HG02678 (cell line): ENCODE measurements around the gene KCP.
"Not testable (repeated sequence)": the region's sequence is repeated elsewhere in the genome, so short reads cannot be mapped to it uniquely, and the experiment has no call there.

Experiments used
- ATAC-seq: cut with Tn5 transposase; IDR thresholded peaks from one replicate; pipeline ENCODE4 v1.9.1; 2021; ENCODE audit warnings: mild to moderate bottlenecking, moderate library complexity; ENCODE audit not compliant: unreplicated experiment

Gene KCP

DNA sequence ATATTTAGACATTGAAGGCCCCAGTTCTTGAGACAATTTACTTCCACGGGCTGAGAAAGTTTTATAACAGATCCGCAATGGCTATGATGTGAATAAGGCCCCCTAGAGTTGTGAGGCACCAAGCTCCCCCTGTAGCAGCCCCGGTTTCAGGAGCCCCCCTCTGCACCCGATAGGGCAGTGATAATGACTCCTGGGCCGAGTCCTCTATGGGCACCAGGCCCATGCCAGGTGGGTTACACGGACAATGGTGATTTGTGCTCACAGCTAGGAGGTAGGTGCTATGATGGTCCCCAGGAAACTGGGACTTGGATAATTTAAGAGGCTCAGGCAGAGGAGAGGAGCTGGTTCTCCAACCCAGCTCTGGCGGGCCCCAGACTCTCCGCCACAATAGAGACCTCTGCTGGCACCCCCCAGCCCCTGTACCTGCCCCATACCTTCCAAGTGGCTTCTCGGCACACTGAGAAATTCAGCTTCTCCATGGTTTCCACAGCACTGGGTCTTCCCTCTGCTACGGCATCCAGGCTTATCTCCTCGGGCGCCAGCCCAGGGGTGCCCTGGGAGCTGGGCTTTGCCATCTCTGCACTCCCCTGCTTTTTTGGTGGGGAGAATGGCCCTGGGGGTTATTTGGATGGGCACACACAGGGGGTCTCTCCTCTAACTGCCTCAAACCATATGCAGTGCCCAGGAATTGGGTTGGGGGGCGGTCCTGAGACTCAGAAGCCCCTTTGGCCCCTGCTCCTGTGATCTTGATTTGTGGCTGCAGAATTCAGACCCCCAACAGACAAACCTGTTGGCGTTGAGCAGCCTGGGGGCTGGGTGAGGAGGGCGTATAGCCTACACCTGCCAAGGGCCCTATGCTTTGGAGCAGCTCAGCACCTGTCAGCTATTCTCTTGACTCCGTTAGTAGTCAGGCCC is 12.2 kb upstream of the KCP start:
- no peak for ATAC-seq

DNA sequence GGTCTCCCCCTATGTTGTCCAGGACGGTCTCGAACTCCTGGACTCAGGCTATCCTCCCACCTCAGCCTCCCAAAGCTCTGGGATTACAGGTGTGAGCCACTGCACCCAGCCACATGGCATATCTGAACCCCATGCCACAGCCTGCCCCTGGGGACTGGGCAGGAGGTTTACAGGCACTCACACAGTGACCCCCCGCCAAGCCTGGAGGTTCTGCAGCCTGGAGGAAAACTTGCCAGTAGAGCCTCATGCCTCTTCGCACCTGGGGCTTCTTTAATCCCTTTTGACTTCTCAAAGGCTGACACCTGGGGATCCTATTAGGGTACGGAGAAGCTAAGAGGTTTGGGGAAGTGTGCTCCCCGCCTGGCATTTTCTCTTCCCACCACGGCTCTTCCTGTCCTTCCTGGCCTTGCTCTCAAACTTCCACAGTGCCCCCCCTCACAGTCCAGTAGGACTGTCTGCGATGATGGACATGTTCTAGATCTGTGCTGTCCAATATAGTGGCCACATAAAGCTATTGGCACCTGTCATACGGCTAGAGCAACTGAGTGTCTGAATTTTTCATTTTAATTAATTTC is 11.4 kb upstream of the KCP start:
- no peak for ATAC-seq

GRCh38 chr7:128920913-128921582 is 10.5 kb upstream of the KCP start:
- no peak for ATAC-seq

DNA sequence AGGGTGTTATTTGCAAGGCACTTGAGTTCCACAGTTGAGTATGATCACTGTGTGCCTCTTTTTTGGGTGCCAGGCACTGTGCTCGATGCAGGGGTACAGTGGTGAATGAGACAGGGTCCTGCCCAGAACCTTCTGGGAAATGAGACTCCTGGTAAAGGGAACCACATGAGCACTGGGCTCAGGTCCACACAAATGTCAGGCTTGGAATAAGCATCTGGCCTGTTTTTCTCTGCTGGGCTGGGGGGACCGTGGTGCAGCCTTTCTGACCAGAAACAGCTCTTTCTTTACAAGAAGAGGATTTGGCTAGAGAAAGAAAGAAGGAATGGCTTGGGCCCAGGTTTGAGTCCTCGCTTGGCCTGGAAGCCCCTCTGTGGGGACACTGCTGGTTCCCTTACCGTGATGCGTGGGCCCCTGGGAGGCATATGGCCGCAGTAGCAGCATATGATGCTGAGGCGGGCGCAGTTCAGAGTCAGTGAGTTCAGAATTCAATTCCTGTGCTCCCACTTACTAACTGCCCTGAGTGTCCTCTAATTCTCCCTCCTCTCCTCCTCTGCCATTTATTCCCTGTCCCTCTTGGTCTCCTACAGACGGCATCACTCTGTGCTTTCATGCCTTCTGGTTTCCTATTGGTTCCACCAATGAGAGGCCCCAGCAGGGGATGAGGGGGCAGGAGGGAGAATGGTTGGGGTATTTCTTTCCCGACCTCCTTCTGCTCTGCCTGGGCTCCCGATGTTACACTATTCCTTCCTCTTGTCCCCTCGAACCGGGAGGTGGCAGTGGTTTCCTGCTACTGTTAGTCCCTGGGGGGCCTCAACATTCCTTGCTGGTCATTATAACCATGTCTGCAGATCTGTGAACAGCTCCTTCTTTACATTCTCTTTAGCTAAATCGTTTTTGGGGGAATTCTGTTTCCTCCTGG is 9.6 kb upstream of the KCP start:
- ATAC-seq = no peak

GRCh38 chr7:128919241-128919640 is 8.7 kb upstream of the KCP start:
- ATAC-seq = no peak

DNA sequence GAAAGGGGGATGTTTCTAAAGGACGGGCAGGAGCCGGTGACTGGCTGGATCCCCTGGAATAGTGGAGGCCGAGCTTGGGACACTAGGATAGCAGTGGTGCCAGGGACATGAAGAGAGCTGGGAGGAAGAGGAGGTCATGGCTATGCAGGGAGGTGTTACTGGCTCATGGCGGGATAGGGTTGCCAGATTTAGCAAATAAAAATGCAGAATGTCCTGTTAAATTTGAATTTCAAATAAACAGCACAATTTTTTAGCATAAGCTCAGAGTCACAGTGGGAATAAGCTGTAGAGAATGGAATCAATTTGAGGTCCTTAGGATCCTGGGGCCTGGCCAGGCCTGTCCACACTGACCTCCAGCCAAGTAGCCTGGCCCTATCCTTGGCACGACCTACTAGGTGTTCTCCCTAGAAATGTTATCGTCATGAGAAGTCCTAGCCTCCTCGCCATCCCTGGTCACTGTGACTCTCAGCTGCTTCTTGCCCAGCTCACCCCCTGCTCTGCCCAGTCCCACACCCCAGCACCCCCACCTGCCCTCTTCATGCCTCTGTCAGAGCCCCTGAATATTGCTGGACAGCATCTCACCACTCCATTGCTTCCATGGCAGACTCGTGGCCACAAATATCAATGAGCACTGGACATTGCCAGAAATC is 7.6 kb upstream of the KCP start:
- ATAC-seq = no peak

DNA sequence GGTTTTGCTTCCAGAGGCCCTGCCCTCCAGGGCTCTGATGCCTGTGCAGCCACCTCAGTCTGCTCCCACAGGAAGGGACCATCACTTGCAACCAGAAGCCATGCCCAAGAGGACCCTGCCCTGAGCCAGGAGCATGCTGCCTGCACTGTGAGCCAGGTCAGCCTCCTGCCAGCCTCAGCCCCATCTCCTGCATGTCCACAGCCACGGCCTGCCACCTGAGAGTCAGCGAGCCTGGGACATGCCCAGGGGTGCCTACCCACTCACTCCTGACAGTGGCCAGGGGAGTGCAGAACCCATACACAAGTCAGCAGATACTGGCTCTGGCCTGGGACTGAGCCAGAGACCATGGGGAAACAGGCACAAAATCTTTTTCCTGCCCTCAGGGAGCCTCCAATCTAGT is 6.6 kb upstream of the KCP start:
- no peak for ATAC-seq

DNA sequence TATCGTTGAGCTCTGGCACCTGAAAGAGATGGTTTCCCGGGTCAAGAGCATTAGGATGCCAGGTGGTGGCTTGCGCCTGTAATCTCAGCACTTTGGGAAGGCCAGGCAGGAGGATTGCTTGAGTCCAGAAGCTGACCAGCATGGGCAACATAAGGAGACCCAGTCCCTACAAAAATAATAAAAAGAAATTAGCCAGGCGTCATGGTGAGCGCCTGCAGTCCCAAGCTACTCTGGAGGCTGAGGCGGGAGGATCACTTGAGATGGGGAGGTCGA is 6.1 kb upstream of the KCP start:
- no peak for ATAC-seq

- ATAC-seq = no peak
Measured at GRCh38 chr7:128915841-128916642, 5.5 kb upstream of the KCP start.

- peak; percentile 16 for ATAC-seq
Measured at GRCh38 chr7:128915271-128915819, 4.8 kb upstream of the KCP start.

- ATAC-seq = peak; percentile 48
Measured at GRCh38 chr7:128914566-128915151, 4.2 kb upstream of the KCP start.

DNA sequence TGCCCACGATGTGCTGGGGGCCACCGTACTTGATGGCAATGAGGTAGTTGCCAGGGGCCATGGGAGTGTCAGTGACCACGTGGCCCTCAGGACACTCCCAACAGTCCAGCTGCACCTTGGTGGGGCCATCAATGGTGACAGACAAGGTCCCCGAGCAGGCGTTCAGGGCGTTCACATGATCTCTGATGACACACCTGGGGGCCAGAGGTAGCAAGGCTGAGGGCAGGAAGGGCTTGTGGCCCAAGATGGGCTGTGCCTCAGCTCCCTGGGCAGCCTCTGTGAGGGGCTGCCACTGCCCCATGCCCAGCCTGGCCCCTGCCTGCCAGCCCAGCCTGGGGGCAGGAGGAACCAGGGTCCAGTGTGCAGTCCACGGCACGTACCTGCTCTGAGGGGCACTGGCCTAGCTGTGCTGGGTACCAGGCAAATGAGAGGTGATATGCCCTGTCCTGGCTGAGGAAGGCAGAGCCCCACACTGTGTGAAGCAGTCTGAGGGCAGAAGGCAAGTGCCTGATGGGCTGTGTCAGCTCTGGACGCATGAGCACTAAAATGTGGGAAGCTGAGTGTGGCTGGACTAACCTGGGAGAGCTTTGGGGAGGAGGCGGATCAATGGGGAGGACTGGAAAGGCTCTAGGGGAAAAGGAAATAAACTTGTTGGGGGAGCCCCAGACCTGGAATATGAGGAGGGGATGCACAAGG is 3.5 kb upstream of the KCP start:
- no peak for ATAC-seq

GRCh38 chr7:128912709-128913495 is 2.4 kb upstream of the KCP start:
- ATAC-seq = not testable (repeated sequence)

- no peak for ATAC-seq
Measured at GRCh38 chr7:128912281-128912680, 1.8 kb upstream of the KCP start.

DNA sequence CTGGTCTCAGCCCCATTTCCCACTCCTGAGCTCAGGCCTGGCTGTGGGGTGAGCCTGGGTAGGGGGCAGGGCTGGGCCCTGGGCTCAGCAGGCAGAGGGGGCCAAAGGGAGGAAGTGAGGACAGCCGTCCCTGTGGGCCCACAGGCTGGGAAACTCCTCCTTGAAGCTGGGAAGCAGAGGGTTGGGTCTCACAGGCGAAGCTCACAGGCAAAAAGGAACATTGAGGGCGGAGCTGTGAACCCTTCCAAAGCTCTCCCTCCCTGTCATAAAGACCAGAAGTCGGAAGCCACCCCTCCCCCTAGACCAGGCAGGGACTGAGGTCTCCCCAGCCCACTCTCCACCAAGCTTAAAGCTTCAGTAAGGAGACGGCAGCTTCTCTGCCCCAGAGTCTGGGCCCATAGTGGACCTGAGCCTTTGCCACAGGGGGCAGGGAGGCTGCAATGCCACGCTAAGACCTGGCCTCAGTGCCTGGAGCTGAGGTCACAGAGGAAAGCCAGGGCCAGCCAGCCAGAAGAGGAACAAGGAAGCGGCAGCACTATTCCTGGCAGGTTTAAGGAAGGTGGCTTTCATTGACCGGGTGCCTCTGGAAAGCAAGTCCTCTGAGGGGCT is 1.0 kb upstream of the KCP start:
- ATAC-seq = no peak

DNA sequence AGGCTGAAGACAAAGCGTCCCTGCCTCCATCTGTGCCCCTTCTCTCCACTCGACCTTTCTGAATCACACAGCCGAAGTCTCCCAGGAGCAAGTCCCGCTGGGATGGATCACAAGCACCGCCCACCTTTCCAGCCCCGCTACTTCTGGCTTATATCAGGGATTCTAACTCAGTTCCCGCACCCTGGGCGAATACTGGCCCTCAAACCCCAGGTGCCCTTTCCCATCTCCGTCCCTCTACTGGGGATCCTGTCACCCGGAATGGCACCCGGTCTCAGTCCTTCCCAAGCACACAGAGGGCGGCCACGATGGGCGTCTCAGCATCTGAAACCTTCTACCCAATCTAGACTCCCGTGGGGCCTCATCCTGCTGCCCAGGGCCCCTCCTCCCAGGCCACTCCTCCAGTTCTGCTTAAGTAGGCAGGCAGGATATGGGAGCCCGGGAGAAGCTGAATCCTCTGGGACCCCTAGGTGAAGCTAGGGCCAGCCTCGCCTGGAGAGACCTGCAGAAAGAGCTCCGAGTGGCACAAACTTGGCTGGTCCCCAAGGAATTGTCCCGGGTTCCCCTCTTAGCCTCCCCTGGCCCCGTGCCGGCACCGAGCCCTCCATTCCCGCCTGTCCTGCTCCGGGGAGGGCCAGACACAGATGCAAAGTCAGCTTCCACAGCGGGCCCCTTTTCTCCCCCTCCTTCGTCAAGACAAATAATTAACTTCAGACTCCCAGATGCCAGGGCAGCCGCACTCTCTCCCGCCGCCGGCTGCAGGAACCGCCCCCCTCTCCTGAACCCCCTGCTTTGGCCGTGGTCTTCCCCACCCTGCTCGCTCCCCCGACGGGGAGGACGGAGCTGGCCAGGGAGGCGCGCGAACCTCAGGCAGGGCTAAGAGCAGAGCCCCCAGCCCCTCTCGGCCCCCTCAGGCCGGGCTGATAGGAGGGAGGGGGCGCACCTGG is 612 bp downstream of the KCP start:
- ATAC-seq = no peak
